MV-4-11 (cell line): ENCODE data around the gene SRGAP3.

Source experiments
- DNase-seq: peaks from one replicate; lab custom pipeline; 2025; lab: John Stamatoyannopoulos, UW

SRGAP3 gene

GRCh38 chr3:9201955-9202354, 47.5 kb downstream of the SRGAP3 start:
- no peak for DNase-seq

- no peak for DNase-seq
Observed at GRCh38 chr3:9201266-9201665, 48.2 kb downstream of the SRGAP3 start.

- DNase-seq: no peak
Observed at GRCh38 chr3:9199775-9200174, 49.7 kb downstream of the SRGAP3 start.

DNA sequence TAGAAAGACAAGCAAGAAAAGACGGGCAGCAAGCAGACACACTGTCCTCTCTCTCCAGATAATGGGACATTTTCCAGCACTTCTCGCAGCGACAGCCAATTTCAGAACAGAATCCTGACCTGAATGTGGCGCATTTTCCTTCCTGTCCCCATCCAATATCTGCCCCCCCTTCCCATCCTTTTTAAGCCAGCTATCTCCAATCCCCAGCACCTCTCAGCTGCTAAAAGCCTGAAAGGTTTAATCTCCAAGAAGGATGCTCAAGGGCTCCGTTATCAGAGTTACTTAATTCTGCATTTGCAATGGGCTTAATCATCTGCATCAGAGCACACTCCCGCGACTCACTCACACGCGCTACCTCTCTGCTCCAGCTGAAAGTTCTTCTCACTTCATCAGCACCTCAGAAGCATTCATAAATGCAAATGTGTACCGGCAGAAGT, 50.5 kb downstream of the SRGAP3 start:
- no peak for DNase-seq

GRCh38 chr3:9198261-9198660, 51.2 kb downstream of the SRGAP3 start:
- DNase-seq: no peak

GRCh38 chr3:9196020-9196419, 53.4 kb downstream of the SRGAP3 start:
- DNase-seq: no peak

GRCh38 chr3:9195390-9195789, 54.1 kb downstream of the SRGAP3 start:
- DNase-seq: no peak

GRCh38 chr3:9194509-9195184, 54.8 kb downstream of the SRGAP3 start:
- no peak for DNase-seq

DNA sequence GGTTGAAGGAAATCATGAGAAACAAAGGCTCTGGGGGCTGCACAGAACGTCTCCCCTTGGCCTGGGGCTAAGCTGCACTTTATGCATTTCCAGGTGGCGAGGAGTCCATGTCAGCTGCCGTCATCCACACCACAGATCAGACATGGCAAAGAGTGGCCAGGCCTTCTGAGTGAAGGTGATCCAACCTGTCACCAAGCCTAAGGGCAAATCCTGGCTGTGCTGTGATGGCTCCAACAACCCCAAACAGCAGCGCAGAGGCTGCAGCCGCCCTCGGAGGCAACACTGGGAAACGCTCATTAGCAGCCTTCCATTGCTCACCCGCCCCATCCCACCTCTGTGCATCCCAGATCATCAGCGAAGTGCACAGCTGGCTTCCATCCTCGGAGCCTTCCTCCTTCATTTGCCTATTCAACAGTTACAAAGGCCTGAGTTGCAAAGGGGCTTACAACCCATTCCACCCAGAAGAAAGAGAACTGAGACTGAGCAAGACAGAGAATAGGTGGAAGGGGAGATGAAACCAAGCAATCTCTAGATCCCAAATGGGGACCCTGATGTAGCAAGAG, 55.7 kb downstream of the SRGAP3 start:
- no peak for DNase-seq

GRCh38 chr3:9193211-9193610, 56.2 kb downstream of the SRGAP3 start:
- DNase-seq: no peak

DNA sequence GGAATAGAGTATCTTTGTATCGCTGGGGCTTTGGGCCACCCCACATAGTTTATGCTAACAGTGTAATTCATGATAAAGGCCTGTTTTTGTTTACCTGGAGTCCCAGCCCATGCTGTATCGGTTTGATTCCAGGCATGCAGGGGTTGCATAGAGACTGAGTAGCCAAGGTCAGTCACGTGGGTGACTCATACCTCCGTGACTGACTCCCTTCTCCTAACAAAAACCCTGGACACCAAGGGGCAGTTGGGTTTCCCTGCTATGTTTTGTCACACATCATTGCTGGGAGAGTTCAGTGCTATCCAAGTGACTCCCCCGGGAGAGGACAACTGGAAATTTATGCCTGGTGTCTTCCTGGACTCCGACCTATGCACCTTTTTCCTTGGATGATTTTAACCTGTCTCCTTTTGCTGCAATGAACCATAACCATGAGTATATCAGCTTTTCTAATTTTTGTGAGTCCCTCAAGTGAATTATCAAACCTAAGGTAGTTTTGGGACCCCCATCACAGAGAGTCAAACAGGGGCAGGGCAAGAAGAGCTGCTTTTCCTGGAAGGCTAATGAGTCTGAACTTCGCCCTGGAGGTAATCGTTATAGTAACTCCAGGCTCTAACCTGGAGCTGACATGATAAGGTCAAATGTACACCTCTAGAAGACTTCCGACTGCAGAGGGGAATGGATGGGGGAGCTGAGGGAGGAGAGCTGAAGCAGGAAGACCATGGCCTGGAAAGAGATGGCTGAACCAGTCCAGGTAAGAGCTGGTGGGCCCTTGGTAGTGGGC, 57.0 kb downstream of the SRGAP3 start:
- no peak for DNase-seq

DNA sequence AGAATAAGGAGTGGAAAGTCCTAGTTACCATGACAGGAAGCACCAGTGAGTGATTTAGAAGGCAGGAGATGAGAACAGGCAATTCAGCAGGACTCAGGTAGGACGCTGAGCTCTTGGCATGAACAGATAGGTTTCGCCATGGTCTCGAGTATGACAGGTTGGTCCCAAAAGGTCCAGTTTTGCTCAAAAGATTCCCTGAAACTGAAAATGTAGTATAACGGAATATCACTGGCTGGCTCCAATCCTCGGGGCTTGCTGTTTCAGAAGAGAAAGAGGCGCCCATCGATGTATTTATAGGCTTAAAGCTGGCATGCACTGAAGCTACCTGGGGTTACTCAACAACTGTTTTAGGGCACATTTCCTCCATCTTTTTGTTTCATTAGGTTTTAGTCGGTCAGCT, 59.2 kb downstream of the SRGAP3 start:
- DNase-seq: no peak

DNA sequence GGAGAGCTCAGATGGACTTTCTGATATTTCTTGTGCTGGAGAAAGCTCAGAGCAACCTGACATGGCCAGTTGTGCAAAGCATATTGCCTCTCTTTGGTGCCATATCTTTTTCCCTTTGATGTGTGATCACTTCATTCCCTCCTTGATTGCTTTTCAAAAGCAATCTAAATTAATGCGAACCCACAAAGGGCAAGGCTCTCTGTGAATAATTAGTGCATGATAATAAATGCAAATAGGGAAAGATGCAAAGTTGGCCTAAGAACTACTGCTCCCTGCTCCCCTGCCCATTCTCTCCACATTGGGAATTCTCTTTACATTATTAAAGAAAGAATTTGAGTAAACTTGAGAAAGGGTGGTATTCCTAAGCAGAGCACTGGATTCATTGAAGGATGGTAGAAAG, 60.9 kb downstream of the SRGAP3 start:
- DNase-seq: no peak

DNA sequence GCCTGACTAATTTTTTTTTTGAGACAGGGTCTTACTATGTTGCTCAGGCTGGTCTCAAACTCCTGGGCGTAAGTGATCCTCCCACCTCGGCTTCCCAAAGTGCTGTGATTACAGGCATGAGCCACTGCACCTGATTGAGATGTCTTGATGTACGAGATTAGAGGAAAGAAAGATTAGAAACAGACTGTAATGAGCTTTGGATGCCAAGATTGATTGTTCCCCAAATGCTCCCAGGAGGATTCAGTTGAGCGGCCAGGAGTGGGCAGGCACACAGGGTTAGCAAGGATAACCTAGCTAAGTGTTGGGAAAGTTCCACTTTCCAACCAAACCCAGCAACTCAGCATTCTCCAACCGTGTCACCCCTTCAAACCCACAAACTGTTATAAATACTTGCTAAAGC, 63.7 kb downstream of the SRGAP3 start:
- no peak for DNase-seq

- no peak for DNase-seq
Observed at GRCh38 chr3:9185046-9185445, 64.4 kb downstream of the SRGAP3 start.

DNA sequence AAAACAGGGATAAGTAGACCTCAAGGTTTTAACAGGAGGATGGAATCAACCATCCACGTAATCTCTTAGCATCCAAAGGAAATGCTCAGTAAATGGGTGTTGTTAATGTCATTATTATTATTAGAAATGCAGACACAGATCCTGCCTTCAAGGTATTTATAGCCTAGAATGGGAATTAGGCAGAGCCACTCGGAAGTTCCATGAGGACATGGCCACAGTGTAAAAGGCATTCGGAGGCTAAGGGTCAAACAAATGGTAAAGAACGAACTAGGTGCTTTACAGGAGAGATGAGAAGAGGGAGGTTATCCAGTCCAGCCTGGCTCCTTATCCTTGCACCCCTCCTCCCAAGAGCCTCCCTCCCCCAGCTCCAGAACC, 65.0 kb downstream of the SRGAP3 start:
- DNase-seq: no peak

- no peak for DNase-seq
Observed at GRCh38 chr3:9183811-9184460, 65.5 kb downstream of the SRGAP3 start.

DNA sequence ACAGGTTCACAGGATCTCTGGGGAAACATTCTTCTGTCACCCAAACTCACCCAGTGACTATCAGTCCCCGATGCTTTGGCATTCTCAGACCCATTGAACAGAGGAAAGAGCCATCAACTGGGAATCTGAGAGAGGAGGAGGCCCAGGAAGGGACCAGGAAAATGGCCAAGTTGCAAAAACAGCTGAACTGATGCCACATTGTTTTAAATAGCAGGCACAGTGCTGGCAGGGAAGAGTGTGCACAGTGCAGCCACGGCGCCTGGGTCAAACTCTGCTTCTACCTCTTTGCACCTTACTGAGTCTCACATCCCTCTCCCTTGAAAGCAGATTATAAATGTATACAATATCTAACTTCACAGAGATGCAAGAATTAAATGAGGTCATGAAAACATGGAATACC, 66.4 kb downstream of the SRGAP3 start:
- no peak for DNase-seq

- peak; percentile 58 for DNase-seq
Observed at GRCh38 chr3:9180764-9181117, 68.7 kb downstream of the SRGAP3 start.

- DNase-seq: peak; percentile 83
Observed at GRCh38 chr3:9179826-9180763, 69.4 kb downstream of the SRGAP3 start.

GRCh38 chr3:9178697-9179096, 70.7 kb downstream of the SRGAP3 start:
- peak; percentile 12 for DNase-seq

GRCh38 chr3:9175421-9175820, 74.0 kb downstream of the SRGAP3 start:
- no peak for DNase-seq
